GM19328 (cell line): Measurements from ENCODE around the gene BZW2.
"Not testable (repeated sequence)": the region's sequence is repeated elsewhere in the genome, so short reads cannot be mapped to it uniquely, and the experiment has no call there.

ENCODE experiments used
- ATAC-seq: cut with Tn5 transposase; IDR thresholded peaks from one replicate; pipeline ENCODE4 v1.9.1; 2021; ENCODE audit warnings: mild to moderate bottlenecking, moderate library complexity; ENCODE audit not compliant: unreplicated experiment

The BZW2 gene

DNA sequence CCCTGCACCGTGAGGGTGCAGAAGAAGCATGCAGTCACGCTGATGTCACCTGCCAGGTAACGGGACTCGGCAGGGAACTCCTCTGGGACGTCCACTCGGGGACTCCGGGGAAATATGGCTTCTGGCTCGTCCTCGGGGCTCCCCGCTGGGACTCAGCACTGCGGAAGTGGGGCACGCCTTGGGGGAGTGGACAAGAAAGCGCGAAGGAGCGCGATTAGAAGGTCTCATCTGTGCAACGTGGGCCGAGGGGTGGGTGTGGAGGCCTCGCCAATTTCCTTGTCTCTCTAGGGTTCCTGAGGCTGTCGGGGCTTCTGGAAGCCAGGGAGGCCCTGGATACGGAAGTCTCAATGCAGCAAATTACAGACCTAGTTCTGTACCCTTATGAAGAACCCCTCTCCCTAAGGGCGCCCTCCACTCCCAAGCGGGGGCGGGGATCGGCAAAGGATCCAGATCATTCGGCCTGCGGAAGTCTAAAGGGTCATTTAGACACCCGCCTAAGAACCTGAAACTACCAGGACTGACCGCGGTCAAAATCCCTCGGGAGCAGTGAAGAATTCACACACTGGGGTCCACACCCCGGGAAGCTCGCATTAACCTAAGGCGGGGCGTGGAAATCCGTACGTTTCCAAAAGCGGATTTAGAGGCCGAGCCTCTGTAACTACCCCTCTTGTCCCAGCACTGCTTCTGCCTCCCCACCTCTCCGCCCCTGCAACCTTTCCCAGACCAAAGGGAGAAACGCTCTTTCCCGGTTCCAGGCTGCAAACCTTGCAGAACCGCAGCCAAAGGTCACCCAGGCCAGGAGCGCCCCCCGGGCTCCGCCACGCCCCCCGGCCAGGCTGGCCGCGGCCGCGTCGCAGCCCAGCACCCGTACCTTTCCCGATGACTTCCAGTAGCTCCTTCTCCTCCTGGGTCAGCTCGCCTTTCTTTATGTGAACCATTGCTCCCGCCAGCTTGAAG is 1.1 kb upstream of the BZW2 start:
- ATAC-seq: peak; percentile 3

DNA sequence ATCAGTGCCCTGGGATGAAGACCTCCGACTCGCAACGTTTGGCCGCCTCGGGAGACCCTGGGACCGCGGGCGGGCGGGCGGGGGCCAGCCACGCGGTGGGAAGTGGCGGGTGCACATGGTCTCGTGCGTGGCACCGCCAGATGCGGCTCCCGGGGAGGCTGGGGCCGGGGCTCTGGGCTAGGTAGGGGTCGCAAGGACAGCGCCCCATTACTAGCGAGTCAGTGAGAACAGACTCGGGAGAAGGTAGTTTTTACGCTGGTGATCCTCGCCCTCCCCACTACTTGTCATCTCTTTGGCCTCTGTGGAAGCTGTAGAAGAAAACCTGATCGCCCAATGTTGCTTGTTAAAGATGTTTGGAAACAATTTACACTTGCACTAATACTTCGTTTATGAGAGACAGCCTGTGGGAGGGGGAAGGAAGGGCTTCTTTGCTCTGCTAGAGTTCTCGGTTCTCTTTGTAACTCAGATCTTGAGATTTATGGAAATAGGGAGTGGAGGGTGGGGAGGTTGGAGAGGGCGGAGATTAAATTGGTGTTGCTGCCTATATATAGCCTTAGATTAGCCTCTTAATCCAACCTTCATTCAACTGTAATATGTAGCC is 591 bp downstream of the BZW2 start:
- no peak for ATAC-seq

- no peak for ATAC-seq
These were observed 1.5 kb downstream of the BZW2 start for GRCh38 chr7:16647435-16647960.

DNA sequence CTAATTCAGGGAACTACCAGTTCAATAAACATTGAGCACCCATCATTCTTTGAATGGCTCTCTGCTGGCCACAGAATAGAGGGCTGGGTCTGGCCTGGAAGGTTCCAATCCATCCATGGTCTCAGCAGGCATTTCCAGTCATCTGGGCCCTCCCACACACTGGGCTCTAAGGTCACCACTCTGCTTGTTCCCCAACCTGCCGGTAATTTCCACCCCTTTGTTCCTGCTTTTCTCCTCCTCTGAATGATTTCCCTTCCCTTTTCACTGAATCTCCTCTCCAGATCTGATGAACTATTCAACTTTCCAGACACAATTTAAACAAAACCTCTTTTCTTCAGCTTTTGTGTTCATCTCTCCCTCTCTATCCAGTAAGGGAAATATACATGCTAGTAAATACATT is 2.6 kb downstream of the BZW2 start:
- ATAC-seq: no peak

DNA sequence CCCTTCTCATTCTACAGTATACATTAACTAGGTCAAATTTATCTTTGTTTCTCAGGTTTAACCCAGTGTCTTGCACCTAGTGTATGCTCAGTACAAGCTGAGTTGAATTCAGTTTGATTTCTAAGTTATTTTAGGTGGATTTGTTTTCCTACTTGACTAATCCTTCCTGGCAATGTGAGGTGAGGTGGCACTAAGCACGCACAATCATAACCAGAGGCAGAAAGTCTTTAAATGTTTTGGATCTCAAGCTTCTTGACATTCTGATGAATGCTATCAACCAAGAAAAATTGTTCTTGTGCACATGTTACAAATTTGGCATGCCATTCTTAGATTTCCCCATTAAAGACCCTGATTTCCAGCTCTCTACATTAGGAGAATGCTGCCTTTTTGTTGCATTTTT is 3.2 kb downstream of the BZW2 start:
- ATAC-seq: no peak

DNA sequence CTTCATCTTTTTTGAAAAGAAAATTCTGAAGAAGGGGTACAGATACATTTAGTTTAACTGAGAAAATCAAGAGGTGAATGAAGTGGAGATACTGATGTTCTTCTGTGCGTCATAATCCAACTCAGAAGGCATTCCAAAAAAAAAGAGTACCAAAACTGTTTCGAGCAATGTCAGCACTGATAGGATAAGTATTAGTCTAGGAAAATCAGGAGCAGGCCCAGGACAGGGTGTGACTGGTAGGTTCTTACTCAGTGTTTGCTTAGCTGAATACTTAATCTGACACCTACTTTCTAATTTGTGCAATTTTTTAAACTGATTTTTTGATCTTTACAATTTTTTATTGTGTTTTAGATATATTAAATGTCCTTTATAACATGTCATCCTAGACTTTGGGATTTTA is 4.3 kb downstream of the BZW2 start:
- ATAC-seq: no peak

- no peak for ATAC-seq
These were observed 5.6 kb downstream of the BZW2 start for GRCh38 chr7:16651396-16652239.

- ATAC-seq: no peak
These were observed 6.2 kb downstream of the BZW2 start for GRCh38 chr7:16652240-16652583.

DNA sequence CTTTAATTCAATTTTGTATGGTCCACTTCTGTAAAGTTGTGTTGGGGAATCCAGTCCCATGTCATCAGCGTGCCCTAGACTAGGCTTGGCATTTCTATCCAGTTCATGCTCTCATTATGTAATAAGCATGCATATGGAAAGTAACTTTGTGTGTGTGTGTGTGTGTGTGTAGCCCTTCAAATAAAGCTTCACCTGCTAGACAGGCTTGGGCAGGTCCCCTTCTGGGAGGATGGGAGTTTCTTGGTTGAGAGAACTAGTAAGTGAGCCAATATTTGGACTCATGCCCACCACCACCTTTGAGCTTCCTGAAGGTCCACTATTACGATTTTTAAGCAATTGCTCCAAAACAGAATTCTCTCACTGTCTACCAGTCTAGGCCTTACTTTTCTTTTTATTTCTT is 6.9 kb downstream of the BZW2 start:
- no peak for ATAC-seq

GRCh38 chr7:16655394-16655793 is 9.4 kb downstream of the BZW2 start:
- ATAC-seq: no peak

DNA sequence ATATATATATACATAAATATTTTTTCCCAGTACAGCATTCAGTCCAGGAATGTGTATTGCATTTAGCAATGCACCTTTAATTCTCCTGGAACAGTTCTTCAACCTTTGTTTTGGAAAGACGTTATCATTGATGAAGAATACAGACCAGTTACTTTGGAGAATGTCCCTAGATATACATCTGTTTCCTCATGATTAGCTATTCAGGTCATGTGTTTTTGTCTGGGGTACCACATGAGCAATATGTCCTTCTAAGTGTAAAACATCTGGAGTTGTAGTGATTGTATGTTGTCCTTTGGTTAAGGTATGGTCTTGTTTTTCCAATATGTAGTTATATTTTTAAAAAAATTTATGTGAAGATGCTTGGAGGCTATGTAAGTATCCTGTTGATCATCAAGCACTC is 10.2 kb downstream of the BZW2 start:
- ATAC-seq: no peak

- no peak for ATAC-seq
These were observed 11.8 kb downstream of the BZW2 start for GRCh38 chr7:16657656-16658279.

DNA sequence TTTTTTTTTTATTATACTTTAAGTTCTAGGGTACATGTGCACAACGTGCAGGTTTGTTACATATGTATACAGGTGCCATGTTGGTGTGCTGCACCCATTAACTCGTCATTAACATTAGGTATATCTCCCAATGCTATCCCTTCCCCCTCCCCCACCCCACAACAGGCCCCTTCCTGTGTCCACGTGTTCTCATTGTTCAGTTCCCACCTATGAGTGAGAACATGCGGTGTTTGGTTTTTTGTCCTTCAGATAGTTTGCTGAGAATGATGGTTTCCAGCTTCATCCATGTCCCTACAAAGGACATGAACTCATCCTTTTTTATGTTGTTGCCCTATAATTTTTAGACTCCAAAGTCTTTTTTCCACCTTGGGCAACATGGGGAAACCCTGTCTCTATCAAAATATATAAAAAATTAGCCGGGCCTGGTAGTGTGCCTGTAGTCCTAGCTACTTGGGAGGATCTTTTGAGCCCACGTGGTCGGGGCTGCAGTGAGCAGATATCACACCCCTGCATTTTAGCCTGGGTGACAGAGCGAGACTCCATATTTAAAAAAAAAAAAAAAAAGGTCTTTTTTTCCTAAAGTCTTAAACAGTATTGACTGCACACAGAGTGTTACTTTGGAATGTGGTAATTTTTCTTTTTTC is 14.0 kb downstream of the BZW2 start:
- ATAC-seq: not testable (repeated sequence)

GRCh38 chr7:16660702-16661464 is 14.9 kb downstream of the BZW2 start:
- ATAC-seq: no peak

DNA sequence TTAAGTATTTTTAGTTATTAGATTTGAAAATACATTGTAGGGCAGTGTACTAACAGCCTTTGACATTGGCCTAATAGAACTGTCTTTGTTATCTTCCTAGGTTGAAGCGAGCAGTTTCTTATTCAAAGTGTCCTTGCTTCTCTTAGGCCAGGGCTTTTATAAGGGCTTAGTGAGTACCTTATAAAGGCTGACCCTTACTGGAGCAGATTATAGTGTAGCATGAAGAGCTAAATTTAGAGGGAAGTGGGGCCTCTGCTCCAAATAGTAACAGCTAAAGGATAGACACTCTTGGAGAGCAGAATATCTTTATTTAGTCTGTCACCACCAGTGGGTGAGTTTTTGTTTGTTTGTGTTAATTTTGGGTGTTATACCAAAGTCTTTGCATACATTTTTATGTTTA is 15.9 kb downstream of the BZW2 start:
- ATAC-seq: no peak

DNA sequence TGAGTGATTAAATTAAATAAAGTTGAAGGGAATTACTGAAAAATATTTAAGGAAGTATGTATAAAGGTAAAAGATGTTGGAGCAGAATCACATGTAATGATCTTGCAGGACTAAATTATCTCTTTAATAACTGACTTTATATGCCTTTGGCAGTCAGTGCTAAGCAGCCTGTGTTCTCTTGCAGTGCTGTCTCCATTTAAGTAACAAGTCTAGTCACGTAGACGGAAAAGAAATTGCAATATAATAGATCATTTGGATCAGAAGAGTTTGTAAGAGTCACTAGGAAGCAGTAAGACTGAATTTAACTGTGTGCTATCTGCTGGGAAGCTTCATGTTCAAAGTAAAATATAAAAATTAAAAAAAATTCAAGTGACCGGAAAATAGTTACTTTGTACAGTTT is 21.4 kb downstream of the BZW2 start:
- ATAC-seq: no peak

DNA sequence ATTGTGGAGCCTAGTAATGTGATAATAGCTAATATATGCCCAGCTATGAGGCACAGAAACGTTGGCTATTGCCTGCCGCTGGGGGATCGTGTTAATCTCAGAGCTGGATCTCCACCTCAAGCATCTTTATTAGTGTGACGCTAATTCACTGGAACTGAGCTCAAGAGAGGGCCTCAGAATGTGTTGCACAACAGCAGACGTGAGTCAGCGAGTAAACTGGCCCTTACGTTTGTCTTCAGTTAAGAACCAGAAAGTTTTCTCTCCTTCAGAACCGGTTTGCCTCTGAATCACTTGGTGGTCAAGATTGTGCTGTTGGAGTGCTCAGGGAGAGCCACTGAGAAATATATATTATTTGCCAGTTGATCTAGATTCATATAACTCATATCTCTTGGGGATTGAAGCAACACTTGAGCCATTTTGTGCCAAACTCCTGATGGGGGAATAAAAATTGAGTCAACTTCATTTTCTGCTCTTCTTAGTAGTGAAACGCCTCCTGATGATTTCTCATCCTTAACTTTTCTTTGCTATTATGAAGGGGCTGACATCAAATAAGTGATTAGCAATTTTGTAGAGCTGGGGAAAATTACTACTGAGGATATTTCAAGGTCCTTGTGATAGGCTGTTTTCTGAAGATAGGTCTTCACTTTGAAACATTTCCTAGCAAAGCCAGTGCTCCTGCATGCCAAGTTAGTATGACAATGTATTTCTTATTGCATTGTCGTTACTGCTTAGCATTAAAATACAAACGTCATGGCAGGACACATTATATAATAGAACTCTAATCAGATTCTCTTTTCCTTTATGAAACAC is 22.3 kb downstream of the BZW2 start:
- ATAC-seq: no peak

- no peak for ATAC-seq
These were observed 23.0 kb downstream of the BZW2 start for GRCh38 chr7:16668978-16669377.

DNA sequence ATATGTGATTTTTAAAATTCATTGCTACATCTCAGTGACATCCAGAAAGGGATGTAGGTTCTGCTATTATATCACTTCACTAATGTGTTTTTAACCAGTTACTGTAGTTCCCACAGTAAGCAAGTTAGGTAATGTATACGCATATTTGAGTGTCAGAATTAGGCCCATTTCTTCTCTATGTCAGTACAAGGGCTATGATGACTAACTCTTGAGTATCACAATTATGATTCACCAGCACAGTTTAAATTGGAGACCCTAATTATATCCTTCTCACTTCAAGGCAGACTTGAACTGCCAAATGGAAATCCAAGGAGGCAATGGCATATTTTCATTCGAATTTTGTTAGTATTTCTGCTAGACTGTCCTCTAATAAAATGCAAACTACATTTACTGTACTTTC is 23.6 kb downstream of the BZW2 start:
- no peak for ATAC-seq
